GM23338 (cell line): ENCODE measurements around the gene ANKRD55. TPM values are rescaled to one million over a fixed set of nuclear protein-coding genes. Genes with fewer than 3 reads are reported as not detected.
"Not testable (repeated sequence)": the region's sequence is repeated elsewhere in the genome, so short reads cannot be mapped to it uniquely, and the experiment has no call there.

Experiments used
- ATAC-seq: fragments of 200-7000 bp; cut with Tn5 transposase; 3 replicates; pipeline ENCODE4 v1.9.1; 2020
- DNase-seq: peaks from one replicate; pipeline ENCODE4 v3.0.0-alpha.2; 2015; ENCODE audit warnings: low spot score
- H2AFZ ChIP-seq: fragments of 200-600 bp; sonication (generic); 2 replicates; pipeline ENCODE4 v1.8.0; 2016; ENCODE audit warnings: antibody characterized with exemption, mild to moderate bottlenecking, moderate library complexity
- H3F3A ChIP-seq: fragments of 200-600 bp; sonication (generic); replicated peaks from 2 replicates; pipeline ENCODE4 v1.8.0; 2017; ENCODE audit warnings: antibody characterized with exemption, mixed run types, low read depth
- H3K27ac ChIP-seq: fragments of 200-600 bp; sonication (generic); 2 replicates; pipeline ENCODE4 v1.6.1; 2016; ENCODE audit warnings: low read depth
- H3K27me3 ChIP-seq: fragments of 200-600 bp; sonication (generic); 2 replicates; pipeline ENCODE4 v1.8.0; 2016; ENCODE audit warnings: mild to moderate bottlenecking, mixed run types, moderate library complexity; ENCODE audit not compliant: insufficient read depth
- H3K36me3 ChIP-seq: fragments of 200-600 bp; sonication (generic); 2 replicates; pipeline ENCODE4 v1.8.0; 2016; ENCODE audit warnings: mild to moderate bottlenecking; ENCODE audit not compliant: insufficient read depth
- H3K4me1 ChIP-seq: fragments of 200-600 bp; sonication (generic); 2 replicates; pipeline ENCODE4 v1.8.0; 2016; ENCODE audit warnings: mild to moderate bottlenecking, moderate library complexity; ENCODE audit not compliant: insufficient read depth
- H3K4me2 ChIP-seq: fragments of 200-600 bp; sonication (generic); 2 replicates; pipeline ENCODE4 v1.7.1; 2017; ENCODE audit warnings: mixed run types
- H3K4me3 ChIP-seq: fragments of 200-600 bp; sonication (generic); 2 replicates; pipeline ENCODE4 v1.6.1; 2016; ENCODE audit warnings: mixed run types
- H3K79me2 ChIP-seq: fragments of 200-600 bp; sonication (generic); replicated peaks from 2 replicates; pipeline ENCODE4 v1.8.0; 2017; ENCODE audit warnings: mild to moderate bottlenecking; ENCODE audit not compliant: insufficient read depth
- H3K9me2 ChIP-seq: fragments of 200-600 bp; sonication (generic); 2 replicates; pipeline ENCODE4 v1.8.0; 2017; ENCODE audit not compliant: insufficient read depth
- H4K20me1 ChIP-seq: fragments of 200-600 bp; sonication (generic); replicated peaks from 2 replicates; pipeline ENCODE4 v1.8.0; 2017; ENCODE audit warnings: mild to moderate bottlenecking; ENCODE audit not compliant: insufficient read depth
- H3K27ac Mint-ChIP-seq: 2 replicates; pipeline ENCODE4 v1.8.0; 2020; ENCODE audit warnings: inconsistent platforms, mild to moderate bottlenecking, moderate library complexity, mixed read lengths
- H3K27me3 Mint-ChIP-seq: 3 replicates; pipeline ENCODE4 v1.8.0; 2022; ENCODE audit warnings: low read depth, mild to moderate bottlenecking, moderate library complexity, mixed read lengths, inconsistent platforms; ENCODE audit not compliant: insufficient read depth, poor library complexity
- H3K36me3 Mint-ChIP-seq: 3 replicates; pipeline ENCODE4 v1.8.0; 2021; ENCODE audit warnings: low read depth, mild to moderate bottlenecking, inconsistent platforms, moderate library complexity, mixed read lengths
- H3K4me1 Mint-ChIP-seq: 3 replicates; pipeline ENCODE4 v1.8.0; 2020; ENCODE audit warnings: mild to moderate bottlenecking, inconsistent platforms, mixed read lengths
- H3K4me3 Mint-ChIP-seq: 3 replicates; pipeline ENCODE4 v1.8.0; 2021; ENCODE audit warnings: moderate library complexity, mild to moderate bottlenecking, inconsistent platforms, mixed read lengths
- H3K9me3 Mint-ChIP-seq: 3 replicates; pipeline ENCODE4 v1.8.0; 2020; ENCODE audit warnings: moderate library complexity, mild to moderate bottlenecking, inconsistent platforms, mixed read lengths
- POLR2AphosphoS5 ChIP-seq: IDR thresholded peaks from 2 replicates; pipeline ENCODE4 v1.6.1; 2016; ENCODE audit warnings: antibody characterized with exemption, low read depth
- STAT1 ChIP-seq: IDR thresholded peaks from one replicate; pipeline ENCODE4 v1.6.1; 2016; ENCODE audit warnings: antibody characterized with exemption; ENCODE audit not compliant: unreplicated experiment
- polyA plus RNA-seq: library from polyadenylated mRNA; unstranded; fragments of >200 nt; fragmentation: Nextera tagmentation; extraction: Ambion mirVana; gene quantifications from 2 replicates; pipeline ENCODE4 v1.2.1, GENCODE V29; 2016
- total RNA-seq: library from RNA; depleted of rRNA; stranded (reverse); fragments of >200 nt; shearing (Covaris generic); gene quantifications from 2 replicates; pipeline ENCODE4 v1.2.3, GENCODE V29; 2014
- TF ChIP-seq, protein P1 (sequence below): fragments of 250-450 bp; sonication (Bioruptor Pico); IDR thresholded peaks from 2 replicates; pipeline ENCODE4 v1.5.0; 2020; ENCODE audit warnings: mild to moderate bottlenecking, moderate library complexity
- TF ChIP-seq, protein P2 (sequence below), 2 experiments: fragments of 200-600 bp in 1 of 2; sonication (generic) in 1 of 2; conservative IDR thresholded peaks; 2 replicates each; pipeline versions ENCODE4 v1.5.1 to v1.6.1; 2016 to 2017; ENCODE audit warnings: antibody characterized with exemption in 2 of 2, low read depth in 2 of 2, mild to moderate bottlenecking in 2 of 2, moderate library complexity in 1 of 2
- TF ChIP-seq, protein P3 (sequence below): IDR thresholded peaks from one replicate; pipeline ENCODE4 v1.6.1; 2018; ENCODE audit warnings: antibody characterized with exemption; ENCODE audit not compliant: unreplicated experiment

The ANKRD55 gene
- total and polyA plus RNA-seq, 2 experiments from 2014 or later, result not detected

DNA sequence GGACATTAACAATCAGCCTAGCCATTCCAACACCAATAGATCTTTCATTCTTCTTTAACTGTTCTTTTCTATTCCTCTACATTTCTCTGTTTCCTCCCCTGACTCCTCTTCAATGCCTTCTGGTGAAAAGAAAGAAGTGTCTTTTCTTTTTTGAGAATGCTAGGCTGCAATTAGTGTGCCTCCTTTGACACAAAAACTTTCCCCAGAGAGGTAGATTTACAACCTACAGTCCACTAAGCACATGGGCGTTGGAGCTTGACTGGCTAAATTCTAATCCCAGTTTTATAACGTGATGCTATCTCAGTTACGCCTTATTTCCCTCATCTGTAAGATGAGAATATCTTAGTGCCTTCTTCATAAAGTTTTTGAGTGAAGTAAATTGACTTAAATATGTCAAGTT, 16.9 kb upstream of the ANKRD55 start (continued):
- TF ChIP-seq, protein P1, sequence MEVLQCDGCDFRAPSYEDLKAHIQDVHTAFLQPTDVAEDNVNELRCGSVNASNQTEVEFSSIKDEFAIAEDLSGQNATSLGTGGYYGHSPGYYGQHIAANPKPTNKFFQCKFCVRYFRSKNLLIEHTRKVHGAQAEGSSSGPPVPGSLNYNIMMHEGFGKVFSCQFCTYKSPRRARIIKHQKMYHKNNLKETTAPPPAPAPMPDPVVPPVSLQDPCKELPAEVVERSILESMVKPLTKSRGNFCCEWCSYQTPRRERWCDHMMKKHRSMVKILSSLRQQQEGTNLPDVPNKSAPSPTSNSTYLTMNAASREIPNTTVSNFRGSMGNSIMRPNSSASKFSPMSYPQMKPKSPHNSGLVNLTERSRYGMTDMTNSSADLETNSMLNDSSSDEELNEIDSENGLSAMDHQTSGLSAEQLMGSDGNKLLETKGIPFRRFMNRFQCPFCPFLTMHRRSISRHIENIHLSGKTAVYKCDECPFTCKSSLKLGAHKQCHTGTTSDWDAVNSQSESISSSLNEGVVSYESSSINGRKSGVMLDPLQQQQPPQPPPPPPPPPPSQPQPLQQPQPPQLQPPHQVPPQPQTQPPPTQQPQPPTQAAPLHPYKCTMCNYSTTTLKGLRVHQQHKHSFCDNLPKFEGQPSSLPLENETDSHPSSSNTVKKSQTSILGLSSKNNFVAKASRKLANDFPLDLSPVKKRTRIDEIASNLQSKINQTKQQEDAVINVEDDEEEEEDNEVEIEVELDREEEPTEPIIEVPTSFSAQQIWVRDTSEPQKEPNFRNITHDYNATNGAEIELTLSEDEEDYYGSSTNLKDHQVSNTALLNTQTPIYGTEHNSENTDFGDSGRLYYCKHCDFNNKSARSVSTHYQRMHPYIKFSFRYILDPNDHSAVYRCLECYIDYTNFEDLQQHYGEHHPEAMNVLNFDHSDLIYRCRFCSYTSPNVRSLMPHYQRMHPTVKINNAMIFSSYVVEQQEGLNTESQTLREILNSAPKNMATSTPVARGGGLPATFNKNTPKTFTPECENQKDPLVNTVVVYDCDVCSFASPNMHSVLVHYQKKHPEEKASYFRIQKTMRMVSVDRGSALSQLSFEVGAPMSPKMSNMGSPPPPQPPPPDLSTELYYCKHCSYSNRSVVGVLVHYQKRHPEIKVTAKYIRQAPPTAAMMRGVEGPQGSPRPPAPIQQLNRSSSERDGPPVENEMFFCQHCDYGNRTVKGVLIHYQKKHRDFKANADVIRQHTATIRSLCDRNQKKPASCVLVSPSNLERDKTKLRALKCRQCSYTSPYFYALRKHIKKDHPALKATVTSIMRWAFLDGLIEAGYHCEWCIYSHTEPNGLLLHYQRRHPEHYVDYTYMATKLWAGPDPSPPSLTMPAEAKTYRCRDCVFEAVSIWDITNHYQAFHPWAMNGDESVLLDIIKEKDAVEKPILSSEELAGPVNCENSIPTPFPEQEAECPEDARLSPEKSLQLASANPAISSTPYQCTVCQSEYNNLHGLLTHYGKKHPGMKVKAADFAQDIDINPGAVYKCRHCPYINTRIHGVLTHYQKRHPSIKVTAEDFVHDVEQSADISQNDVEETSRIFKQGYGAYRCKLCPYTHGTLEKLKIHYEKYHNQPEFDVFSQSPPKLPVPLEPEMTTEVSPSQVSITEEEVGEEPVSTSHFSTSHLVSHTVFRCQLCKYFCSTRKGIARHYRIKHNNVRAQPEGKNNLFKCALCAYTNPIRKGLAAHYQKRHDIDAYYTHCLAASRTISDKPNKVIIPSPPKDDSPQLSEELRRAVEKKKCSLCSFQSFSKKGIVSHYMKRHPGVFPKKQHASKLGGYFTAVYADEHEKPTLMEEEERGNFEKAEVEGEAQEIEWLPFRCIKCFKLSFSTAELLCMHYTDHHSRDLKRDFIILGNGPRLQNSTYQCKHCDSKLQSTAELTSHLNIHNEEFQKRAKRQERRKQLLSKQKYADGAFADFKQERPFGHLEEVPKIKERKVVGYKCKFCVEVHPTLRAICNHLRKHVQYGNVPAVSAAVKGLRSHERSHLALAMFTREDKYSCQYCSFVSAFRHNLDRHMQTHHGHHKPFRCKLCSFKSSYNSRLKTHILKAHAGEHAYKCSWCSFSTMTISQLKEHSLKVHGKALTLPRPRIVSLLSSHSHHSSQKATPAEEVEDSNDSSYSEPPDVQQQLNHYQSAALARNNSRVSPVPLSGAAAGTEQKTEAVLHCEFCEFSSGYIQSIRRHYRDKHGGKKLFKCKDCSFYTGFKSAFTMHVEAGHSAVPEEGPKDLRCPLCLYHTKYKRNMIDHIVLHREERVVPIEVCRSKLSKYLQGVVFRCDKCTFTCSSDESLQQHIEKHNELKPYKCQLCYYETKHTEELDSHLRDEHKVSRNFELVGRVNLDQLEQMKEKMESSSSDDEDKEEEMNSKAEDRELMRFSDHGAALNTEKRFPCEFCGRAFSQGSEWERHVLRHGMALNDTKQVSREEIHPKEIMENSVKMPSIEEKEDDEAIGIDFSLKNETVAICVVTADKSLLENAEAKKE (CRISPR knock-in tag), result no peak

DNA sequence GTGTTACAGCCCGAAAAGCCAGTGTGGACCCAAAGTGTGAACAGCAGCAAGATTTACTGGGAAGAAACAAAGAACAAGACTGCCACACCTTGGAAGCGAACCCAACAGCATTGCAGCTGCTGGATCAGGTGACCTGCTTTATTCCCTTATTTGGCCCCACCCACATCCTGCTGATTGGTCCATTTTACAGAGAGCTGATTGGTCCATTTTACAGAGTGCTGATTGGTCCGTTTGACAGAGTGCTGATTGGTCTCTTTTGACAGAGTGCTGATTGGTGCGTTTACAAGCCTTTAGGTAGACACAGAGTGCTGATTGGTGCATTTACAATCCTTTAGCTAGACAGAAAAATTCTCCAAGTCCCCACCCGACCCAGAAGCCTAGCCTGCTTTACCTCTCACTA, 16.0 kb upstream of the ANKRD55 start:
- not testable (repeated sequence) for H3K79me2 ChIP-seq, H3K4me3 ChIP-seq, ATAC-seq, H3K27me3 ChIP-seq, DNase-seq, H3K27me3 Mint-ChIP-seq, H3K4me2 ChIP-seq, H3K4me3 Mint-ChIP-seq, H3F3A ChIP-seq, H3K4me1 Mint-ChIP-seq, H2AFZ ChIP-seq, H3K4me1 ChIP-seq, H3K36me3 Mint-ChIP-seq, H4K20me1 ChIP-seq, H3K27ac ChIP-seq, H3K27ac Mint-ChIP-seq, H3K36me3 ChIP-seq
- peaks cover 10% of the 10 kb centered on the region for H3K9me2 ChIP-seq
- H3K9me3 Mint-ChIP-seq, result peaks cover 14% of the 10 kb centered on the region; the same call in 2 of the 3 replicates

DNA sequence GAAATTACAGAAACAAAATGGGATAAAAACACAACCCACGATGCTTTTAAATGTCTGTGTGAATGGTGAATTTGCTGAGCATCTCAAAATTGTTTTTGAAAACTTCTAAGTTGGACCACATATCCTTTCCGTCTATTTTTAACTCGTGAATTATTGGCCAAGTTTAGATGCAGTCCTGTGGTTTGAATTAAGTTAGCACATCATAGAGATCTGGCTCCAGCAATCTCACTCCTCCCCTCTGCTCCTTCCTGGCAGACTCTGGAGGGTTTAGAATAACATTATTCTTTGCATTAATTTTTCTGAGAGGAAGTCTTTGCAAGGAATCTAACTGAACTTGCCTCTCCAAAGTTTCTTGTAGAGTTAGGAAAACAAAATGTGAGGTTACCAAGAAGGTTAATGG, 14.5 kb upstream of the ANKRD55 start:
- Histone ChIP-seq H3K4me1 (no peaks in the 10 kb centered on the region), H3K4me2 (no peak overlapping the region), H3K36me3 (no peaks in the 10 kb centered on the region), H3F3A (no peaks in the 10 kb centered on the region), H3K4me3 (no peak overlapping the region), H3K9me2 (peaks cover 10% of the 10 kb centered on the region), H2AFZ (no peak overlapping the region), H3K27me3 (no peaks in the 10 kb centered on the region), H4K20me1 (no peaks in the 10 kb centered on the region), H3K79me2 (no peaks in the 10 kb centered on the region), H3K27ac (no peak overlapping the region)
- no peaks in the 10 kb centered on the region for H3K27me3 Mint-ChIP-seq
- ATAC-seq, result no peak
- peaks cover 24% of the 10 kb centered on the region for H3K9me3 Mint-ChIP-seq
- DNase-seq, result no peak
- H3K4me1 Mint-ChIP-seq, result no peaks in the 10 kb centered on the region
- no peak overlapping the region for H3K4me3 Mint-ChIP-seq
- peaks cover 3% of the 10 kb centered on the region; the same call in 1 of the 3 replicates for H3K36me3 Mint-ChIP-seq
- H3K27ac Mint-ChIP-seq, result no peak overlapping the region
- TF ChIP-seq, protein P2, sequence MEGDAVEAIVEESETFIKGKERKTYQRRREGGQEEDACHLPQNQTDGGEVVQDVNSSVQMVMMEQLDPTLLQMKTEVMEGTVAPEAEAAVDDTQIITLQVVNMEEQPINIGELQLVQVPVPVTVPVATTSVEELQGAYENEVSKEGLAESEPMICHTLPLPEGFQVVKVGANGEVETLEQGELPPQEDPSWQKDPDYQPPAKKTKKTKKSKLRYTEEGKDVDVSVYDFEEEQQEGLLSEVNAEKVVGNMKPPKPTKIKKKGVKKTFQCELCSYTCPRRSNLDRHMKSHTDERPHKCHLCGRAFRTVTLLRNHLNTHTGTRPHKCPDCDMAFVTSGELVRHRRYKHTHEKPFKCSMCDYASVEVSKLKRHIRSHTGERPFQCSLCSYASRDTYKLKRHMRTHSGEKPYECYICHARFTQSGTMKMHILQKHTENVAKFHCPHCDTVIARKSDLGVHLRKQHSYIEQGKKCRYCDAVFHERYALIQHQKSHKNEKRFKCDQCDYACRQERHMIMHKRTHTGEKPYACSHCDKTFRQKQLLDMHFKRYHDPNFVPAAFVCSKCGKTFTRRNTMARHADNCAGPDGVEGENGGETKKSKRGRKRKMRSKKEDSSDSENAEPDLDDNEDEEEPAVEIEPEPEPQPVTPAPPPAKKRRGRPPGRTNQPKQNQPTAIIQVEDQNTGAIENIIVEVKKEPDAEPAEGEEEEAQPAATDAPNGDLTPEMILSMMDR (conservative IDR thresholded peaks at IDR 0.05; ENCODE audit: low read depth in 2 of 2), result no peak
- TF ChIP-seq STAT1 (no peak), POLR2AphosphoS5 (no peak)
- TF ChIP-seq, protein P3, sequence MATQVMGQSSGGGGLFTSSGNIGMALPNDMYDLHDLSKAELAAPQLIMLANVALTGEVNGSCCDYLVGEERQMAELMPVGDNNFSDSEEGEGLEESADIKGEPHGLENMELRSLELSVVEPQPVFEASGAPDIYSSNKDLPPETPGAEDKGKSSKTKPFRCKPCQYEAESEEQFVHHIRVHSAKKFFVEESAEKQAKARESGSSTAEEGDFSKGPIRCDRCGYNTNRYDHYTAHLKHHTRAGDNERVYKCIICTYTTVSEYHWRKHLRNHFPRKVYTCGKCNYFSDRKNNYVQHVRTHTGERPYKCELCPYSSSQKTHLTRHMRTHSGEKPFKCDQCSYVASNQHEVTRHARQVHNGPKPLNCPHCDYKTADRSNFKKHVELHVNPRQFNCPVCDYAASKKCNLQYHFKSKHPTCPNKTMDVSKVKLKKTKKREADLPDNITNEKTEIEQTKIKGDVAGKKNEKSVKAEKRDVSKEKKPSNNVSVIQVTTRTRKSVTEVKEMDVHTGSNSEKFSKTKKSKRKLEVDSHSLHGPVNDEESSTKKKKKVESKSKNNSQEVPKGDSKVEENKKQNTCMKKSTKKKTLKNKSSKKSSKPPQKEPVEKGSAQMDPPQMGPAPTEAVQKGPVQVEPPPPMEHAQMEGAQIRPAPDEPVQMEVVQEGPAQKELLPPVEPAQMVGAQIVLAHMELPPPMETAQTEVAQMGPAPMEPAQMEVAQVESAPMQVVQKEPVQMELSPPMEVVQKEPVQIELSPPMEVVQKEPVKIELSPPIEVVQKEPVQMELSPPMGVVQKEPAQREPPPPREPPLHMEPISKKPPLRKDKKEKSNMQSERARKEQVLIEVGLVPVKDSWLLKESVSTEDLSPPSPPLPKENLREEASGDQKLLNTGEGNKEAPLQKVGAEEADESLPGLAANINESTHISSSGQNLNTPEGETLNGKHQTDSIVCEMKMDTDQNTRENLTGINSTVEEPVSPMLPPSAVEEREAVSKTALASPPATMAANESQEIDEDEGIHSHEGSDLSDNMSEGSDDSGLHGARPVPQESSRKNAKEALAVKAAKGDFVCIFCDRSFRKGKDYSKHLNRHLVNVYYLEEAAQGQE, result no peak
